ENCODE results near the gene CYFIP2. TPM values are rescaled to one million over a fixed set of nuclear protein-coding genes. Genes with fewer than 3 reads are reported as not detected.

CYFIP2 gene
- total RNA-seq, 1 donor from 2014 or later = 26.7 TPM

- no peak for DNase-seq (ENCODE audit: extremely low read depth, low read depth, low spot score)
These were observed 12.4 kb upstream of the CYFIP2 start for GRCh38 chr5:157253547-157253946.

DNA sequence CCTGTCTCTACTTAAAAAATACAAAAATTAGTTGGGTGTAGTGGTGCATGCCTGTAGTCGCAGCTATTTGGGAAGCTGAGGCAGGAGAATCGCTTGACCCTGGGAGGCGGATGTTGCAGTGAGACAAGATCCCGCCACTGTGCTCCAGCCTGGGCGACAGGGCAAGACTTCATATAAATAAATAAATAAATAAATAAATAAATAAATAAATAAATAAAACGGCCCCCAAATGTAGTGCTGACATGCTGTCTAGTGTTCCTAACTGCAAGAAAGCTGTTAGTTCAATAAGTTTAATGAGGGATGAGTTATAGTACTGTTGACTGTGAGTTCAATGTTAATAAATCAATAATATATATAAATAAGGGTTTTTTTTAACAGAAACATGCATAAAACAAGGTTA lies 7.5 kb upstream of the CYFIP2 start:
- DNase-seq (ENCODE audit: extremely low read depth, low read depth, low spot score) = no peak

- no peak for DNase-seq (ENCODE audit: extremely low read depth, low read depth, low spot score)
These were observed 6.2 kb upstream of the CYFIP2 start for GRCh38 chr5:157259699-157260098.

GRCh38 chr5:157263496-157264090 lies 2.3 kb upstream of the CYFIP2 start:
- no peak for DNase-seq (ENCODE audit: extremely low read depth, low read depth, low spot score)

DNA sequence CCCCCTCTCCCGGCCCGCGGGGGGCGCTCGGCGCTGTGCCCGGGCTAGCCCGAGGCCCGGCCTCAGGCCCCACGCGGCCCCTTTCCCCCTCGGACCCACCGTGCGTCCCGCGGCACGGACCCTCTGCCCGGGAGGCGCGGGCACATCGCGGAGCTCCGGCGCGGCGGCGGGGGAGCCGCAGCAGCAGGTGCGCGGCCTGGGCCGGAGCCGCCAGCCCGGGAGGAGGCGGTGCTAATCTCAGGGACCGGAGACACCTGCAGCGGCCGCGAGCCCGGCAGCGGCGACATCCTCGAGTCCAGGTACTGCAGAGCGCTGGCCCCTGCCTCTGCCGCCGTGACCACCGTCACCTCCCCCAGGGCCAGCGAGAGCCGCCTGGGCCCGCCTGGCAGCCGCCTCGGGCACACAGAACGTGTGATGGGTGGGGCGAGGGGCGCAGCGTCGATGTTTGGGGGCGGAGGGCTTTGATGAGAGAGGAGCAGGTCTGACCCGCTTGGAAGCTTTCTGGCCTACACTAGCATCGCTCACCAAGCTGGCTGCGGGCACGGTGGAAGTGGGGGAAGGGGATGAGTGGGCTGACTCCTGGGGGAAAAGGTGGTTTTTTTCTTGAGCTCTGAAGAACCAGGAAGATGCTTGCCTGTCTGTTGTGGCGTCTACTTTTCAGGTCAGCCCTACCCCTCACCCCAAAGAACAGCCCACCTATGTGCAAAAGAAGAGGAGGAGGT lies 524 bp downstream of the CYFIP2 start:
- no peak for DNase-seq (ENCODE audit: extremely low read depth, low read depth, low spot score)

- no peak for DNase-seq (ENCODE audit: extremely low read depth, low read depth, low spot score)
These were observed 1.1 kb downstream of the CYFIP2 start for GRCh38 chr5:157267025-157267424.

DNA sequence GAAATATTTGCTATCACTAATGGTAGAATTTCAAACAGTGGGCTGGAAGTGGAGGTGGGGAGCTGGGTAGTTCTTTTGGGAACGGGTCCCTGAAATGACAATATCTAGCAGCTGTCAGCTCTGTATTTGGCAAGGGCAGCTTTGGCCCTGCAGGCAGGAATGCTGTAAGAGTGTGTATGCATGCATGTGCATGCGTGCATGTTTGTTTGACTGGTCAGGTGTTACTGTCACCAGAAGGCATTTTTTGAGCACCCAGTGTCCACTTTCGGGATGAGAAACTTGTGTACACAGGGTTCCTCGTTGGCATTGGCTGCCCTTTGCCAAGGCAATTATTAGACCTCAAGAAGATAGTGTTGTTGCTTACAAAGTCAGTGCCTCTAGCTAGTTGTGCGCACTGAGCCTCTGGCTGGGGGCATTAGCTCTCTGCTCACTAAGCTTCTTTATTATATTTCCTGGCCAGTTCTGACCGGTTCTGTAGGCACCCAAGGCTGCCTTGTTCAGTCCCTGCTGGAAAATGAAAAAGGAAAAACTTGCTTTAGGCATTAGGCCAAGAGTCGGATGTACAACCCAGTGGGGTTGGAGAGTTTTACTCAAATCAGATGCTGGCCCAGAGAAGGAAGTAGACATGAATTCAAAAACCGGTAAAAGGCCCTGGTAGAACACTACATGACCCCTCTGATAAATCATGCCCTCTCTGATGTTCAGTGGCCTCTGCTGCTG lies 2.0 kb downstream of the CYFIP2 start:
- DNase-seq (ENCODE audit: extremely low read depth, low read depth, low spot score) = no peak

GRCh38 chr5:157269165-157269671 lies 3.3 kb downstream of the CYFIP2 start:
- DNase-seq (ENCODE audit: extremely low read depth, low read depth, low spot score) = no peak

GRCh38 chr5:157269761-157270272 lies 3.9 kb downstream of the CYFIP2 start:
- no peak for DNase-seq (ENCODE audit: extremely low read depth, low read depth, low spot score)

DNA sequence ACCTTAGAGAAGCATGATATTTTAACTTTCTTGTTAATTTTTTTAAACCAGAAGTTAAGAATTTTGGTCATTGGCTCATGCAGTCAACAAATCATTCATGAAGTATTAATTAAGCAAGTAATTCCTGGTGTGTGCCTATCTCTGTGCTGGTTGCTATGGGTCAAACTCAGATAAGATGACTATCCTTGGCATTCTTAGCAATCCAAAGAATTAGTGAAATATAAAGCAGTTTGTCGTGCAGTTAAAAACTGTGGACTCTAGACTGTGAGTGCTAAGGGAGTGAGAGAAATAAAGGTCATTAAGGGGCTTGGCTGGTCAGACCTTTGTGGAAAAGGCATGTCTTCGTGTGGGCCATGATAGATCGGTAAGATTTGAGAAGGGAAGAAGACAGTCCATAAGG lies 4.8 kb downstream of the CYFIP2 start:
- DNase-seq (ENCODE audit: extremely low read depth, low read depth, low spot score) = no peak

DNA sequence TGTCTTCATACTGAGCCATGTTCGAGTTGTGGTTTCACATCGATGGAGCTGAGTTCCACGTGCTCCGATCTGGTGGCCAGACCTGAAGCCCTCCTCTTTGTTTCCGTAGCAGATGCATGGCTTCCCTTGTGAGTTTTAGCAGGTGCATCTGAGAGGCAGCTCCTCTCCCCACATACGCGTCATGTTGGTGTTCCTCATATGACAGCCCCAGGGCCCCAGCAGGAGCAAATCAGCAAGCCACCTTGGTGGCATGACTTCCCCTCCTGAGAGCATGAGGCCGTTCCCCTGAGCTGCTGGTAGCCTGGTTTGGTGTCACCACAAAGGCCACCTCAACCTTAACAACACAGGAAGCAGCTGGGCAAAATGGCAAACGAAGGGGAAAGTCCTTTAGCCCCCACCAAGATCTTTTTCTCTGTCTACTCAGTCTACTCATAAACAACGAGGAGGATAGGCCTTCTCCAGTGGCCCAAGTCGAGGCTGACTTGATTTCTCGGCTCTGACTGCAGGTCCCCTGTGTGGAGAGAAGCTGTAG lies 5.9 kb downstream of the CYFIP2 start:
- no peak for DNase-seq (ENCODE audit: extremely low read depth, low read depth, low spot score)

GRCh38 chr5:157273131-157273556 lies 7.2 kb downstream of the CYFIP2 start:
- DNase-seq (ENCODE audit: extremely low read depth, low read depth, low spot score) = no peak

DNA sequence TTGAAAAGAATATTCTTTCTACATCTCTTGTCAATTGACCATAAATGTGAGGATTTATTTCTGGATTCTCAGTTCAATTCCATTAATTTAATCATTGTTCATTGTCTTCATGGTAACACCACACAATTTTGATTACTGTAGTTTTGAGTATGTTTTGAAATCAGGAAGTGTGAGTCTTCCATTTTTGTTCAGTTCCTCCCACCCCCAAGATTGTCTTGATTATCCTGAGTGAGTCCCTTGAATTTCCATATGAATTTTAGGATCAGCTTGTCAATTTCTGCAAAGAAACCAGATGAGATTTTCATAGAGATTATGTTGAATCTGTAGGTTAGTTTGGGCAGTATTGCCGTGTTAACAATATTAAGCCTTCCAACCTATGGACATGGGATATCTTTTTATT lies 9.5 kb downstream of the CYFIP2 start:
- DNase-seq (ENCODE audit: extremely low read depth, low read depth, low spot score) = no peak

DNA sequence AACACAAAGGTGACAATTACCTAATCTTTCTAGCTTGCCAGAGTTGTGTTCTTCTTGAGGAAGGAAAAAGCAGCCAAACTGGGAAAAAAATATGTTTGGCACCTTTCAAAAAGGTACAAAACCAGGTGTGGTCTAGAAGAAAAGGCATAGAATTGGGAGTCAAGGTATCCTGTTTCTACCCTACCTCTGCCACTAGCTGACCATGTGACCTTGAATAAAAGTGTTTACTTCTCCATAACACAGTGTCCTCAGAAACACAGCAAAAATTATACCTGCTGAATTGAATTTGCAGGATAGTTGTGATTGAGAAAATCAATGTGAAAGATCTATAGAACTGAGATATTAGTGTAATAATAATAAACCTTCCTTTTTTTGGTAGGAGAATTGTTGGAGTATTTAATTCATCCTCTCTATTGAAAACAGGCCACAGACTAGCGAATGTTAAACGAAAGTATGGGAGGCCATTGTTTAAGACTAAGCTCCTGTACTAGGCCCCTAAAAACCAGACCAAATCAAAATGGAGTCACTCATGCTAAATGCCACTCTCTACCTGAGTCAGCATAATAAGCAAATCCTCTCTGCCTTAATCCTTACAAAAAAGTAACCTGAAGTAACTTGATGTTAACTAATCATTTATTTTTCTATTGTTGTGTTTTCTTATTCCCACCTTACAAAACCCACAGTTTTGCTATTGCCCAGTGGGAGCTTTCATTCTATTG lies 12.6 kb downstream of the CYFIP2 start:
- DNase-seq (ENCODE audit: extremely low read depth, low read depth, low spot score) = no peak

DNA sequence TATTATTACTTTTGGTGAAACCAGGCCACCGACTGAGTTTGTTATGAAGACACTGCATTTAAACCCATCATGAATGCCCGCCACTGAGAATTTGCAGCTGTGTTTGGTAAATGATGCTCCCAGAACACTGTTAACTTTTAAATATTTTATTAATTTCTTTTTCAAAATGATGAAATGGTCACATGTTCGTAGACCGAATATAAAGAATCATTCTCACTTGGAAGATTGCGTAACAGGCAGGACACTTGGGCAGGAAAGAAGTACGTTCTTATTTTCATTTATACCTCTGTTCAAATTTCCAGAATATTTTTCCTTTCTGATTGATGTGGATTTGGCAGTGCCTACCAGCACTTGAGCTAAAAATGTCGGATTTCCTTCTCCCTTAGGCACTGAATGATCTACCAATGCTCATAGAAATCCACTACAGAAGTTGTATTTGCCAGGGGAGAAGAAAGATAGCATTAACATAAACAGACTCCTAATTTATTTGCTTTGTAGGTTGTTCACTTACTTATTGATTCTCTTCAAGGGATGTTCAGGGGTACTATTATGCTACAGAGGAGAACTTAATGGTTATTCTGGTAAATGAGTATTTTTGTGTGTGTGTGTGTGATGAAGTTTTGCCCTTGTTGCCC lies 13.8 kb downstream of the CYFIP2 start:
- DNase-seq (ENCODE audit: extremely low read depth, low read depth, low spot score) = no peak

- DNase-seq (ENCODE audit: extremely low read depth, low read depth, low spot score) = no peak
These were observed 15.0 kb downstream of the CYFIP2 start for GRCh38 chr5:157280927-157281326.

DNA sequence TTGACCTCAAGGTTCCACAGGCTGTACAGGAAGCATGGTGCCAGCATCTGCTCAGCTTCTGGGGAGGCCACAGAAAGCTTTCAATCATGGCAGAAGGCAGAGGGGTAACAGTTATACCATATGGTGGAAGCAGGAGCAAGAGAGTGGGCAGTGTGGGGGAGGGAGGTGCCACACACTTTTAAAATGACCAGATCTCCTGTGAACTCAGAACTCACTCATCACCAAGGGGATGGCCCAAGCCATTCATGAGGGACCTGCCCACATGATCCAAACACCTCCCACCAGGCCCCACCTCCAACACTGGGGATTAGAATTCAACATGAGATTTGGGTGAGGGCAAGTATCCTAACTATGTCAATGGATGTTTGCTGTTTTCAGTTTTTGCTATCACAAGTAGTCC lies 16.2 kb downstream of the CYFIP2 start:
- DNase-seq (ENCODE audit: extremely low read depth, low read depth, low spot score) = no peak

- DNase-seq (ENCODE audit: extremely low read depth, low read depth, low spot score) = no peak
These were observed 17.5 kb downstream of the CYFIP2 start for GRCh38 chr5:157283434-157283833.

- no peak for DNase-seq (ENCODE audit: extremely low read depth, low read depth, low spot score)
These were observed 18.7 kb downstream of the CYFIP2 start for GRCh38 chr5:157284458-157285212.
